K562 (cell line): ENCODE results near the gene TNIP1. TPM values are rescaled to one million over a fixed set of nuclear protein-coding genes. Genes with fewer than 3 reads are reported as not detected.

Experiments used
- CBX2 ChIP-seq: fragments of 200-600 bp; sonication (generic); IDR thresholded peaks from one replicate; pipeline ENCODE4 v1.6.1; 2012; ENCODE audit warnings: mild to moderate bottlenecking, low read length, inconsistent platforms; ENCODE audit not compliant: insufficient read depth, poor library complexity, severe bottlenecking
- CHD2 ChIP-seq: IDR thresholded peaks from 2 replicates; pipeline ENCODE4 v1.6.1; 2011; ENCODE audit warnings: low read depth, low read length
- DACH1 ChIP-seq: fragments of 450-650 bp; IDR thresholded peaks from 2 replicates; pipeline ENCODE4 v1.6.1; 2018; ENCODE audit not compliant: partially characterized antibody
- DPF2 ChIP-seq: fragments of 450-650 bp; IDR thresholded peaks from 2 replicates; pipeline ENCODE4 v1.6.1; 2016
- ELF1 ChIP-seq: fragments of 200-800 bp; sonication (Bioruptor generic); IDR thresholded peaks from 2 replicates; pipeline ENCODE4 v1.6.1; 2016; ENCODE audit warnings: missing genetic modification characterization, missing compliant biosample characterization
- HCFC1 ChIP-seq: IDR thresholded peaks from 2 replicates; pipeline ENCODE4 v1.6.1; 2012; ENCODE audit warnings: low read depth, low read length, improper control_type of control experiment
- HDAC3 ChIP-seq: fragments of 450-650 bp; IDR thresholded peaks from 2 replicates; pipeline ENCODE4 v1.6.1; 2018; ENCODE audit warnings: borderline replicate concordance, mild to moderate bottlenecking, moderate library complexity; ENCODE audit not compliant: partially characterized antibody
- MXI1 ChIP-seq: IDR thresholded peaks from 2 replicates; pipeline ENCODE4 v1.6.1; 2011; ENCODE audit warnings: low read depth, mild to moderate bottlenecking, improper control_type of control experiment, low read length
- SIN3A ChIP-seq, 2 experiments: fragments of 150-350 bp in 1 of 2; IDR thresholded peaks; 2 replicates each; pipeline ENCODE4 v1.6.1; 2011 to 2016; ENCODE audit warnings: borderline replicate concordance in 2 of 2, low read depth in 2 of 2, low read length in 2 of 2, mild to moderate bottlenecking in 2 of 2, moderate library complexity in 2 of 2; ENCODE audit not compliant: control insufficient read depth in 1 of 2
- SIX5 ChIP-seq, 2 experiments: IDR thresholded peaks; 2 replicates each; pipeline ENCODE4 v1.6.1; 2011; ENCODE audit warnings: low read length in 2 of 2, borderline replicate concordance in 1 of 2, low read depth in 1 of 2, mild to moderate bottlenecking in 1 of 2, moderate library complexity in 1 of 2; ENCODE audit not compliant: insufficient read depth in 1 of 2
- SMC3 ChIP-seq: conservative IDR thresholded peaks from 2 replicates; pipeline ENCODE4 v1.6.1; 2011; ENCODE audit warnings: low read depth, low read length, improper control_type of control experiment; ENCODE audit not compliant: insufficient read depth
- SUPT5H ChIP-seq: fragments of 450-650 bp; IDR thresholded peaks from 2 replicates; pipeline ENCODE4 v1.6.1; 2016
- TBP ChIP-seq: optimal IDR thresholded peaks from 2 replicates; pipeline ENCODE3; 2011; ENCODE audit warnings: low read depth, low read length, improper control_type of control experiment
- ZC3H8 ChIP-seq: fragments of 450-650 bp; IDR thresholded peaks from 2 replicates; pipeline ENCODE4 v1.6.1; 2017
- ZNF695 ChIP-seq: fragments of 450-650 bp; formaldehyde crosslinking; IDR thresholded peaks from 2 replicates; pipeline ENCODE4 v1.4.0; 2020; ENCODE audit warnings: mild to moderate bottlenecking, moderate library complexity
- polyA plus RNA-seq, 8 experiments: library from polyadenylated mRNA; depleted of rRNA in 4 of 8; stranded (reverse) in 5 of 8; unstranded in 3 of 8; fragments of >200 nt; fragmentation: Nextera tagmentation in 2 of 8; fragmentation: Illumina TruSeq in 1 of 8; extraction: Ambion mirVana in 2 of 8; extraction: Trizol in 1 of 8; gene quantifications; 2 replicates each; pipeline versions ENCODE4 v1.2.1 to v1.2.3, GENCODE V29; 2011 to 2014; ENCODE audit warnings: inconsistent platforms in 1 of 8, missing spikeins in 1 of 8
- total RNA-seq, 7 experiments: library from RNA; depleted of rRNA in 6 of 7; stranded (reverse); fragments of >200 nt in 6 of 7; fragmentation: Illumina TruSeq in 2 of 7; extraction: Trizol in 2 of 7; gene quantifications; 2 replicates each; pipeline versions ENCODE4 v1.2.1 to v1.2.3, GENCODE V29; 2011 to 2021; ENCODE audit warnings: low replicate concordance in 1 of 7
- TF ChIP-seq, protein P1 (sequence below), 2 experiments: fragments of 450-650 bp; IDR thresholded peaks; 2 replicates each; pipeline ENCODE4 v1.6.1; 2018; ENCODE audit warnings: mild to moderate bottlenecking in 2 of 2, low read depth in 1 of 2; ENCODE audit not compliant: partially characterized antibody in 2 of 2
- TF ChIP-seq, protein P2 (sequence below): fragments of 200-800 bp; sonication (Bioruptor generic); IDR thresholded peaks from 2 replicates; pipeline ENCODE4 v1.6.1; 2017; ENCODE audit warnings: missing genetic modification characterization, missing compliant biosample characterization
- TF ChIP-seq, protein P3 (sequence below), 3 experiments: fragments of 200-800 bp in 1 of 3; sonication (Bioruptor generic) in 1 of 3; sonication (generic) in 1 of 3; formaldehyde crosslinking in 1 of 3; IDR thresholded peaks; 2 replicates each; pipeline versions ENCODE4 v1.6.1 to v1.8.0; 2016 to 2022; ENCODE audit warnings: mild to moderate bottlenecking in 2 of 3, missing compliant biosample characterization in 2 of 3, missing genetic modification characterization in 2 of 3, missing genetic modification reagents in 1 of 3

The TNIP1 gene
- total and polyA plus RNA-seq, 9 of the 15 experiments (the other 6 are each of a cell fraction or from before 2014, with no cell fraction given) = 0.46 to 41.0 (median 24.6) TPM

DNA sequence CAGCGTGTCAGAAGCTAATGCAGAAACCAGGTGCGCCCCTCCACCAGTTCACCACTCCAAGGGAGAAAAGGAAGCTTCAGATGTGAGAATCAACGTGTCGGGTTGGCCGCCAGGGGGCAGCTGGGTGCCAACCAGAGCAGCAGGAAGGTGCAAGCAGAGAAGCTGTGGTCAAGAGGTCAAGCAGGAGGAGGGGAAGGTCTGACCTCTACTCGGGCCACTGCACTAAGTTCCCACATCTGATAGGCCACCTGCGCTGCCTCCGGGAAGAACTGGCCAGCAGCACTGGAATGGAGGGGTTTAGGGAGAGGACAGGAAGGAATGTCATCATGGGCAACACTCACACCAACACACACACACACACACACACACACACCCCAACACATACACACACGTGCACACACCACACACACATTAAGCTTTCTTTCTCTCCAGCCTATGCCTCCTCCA, 45.4 kb upstream of the TNIP1 start (continued):
- TF ChIP-seq, protein P1, sequence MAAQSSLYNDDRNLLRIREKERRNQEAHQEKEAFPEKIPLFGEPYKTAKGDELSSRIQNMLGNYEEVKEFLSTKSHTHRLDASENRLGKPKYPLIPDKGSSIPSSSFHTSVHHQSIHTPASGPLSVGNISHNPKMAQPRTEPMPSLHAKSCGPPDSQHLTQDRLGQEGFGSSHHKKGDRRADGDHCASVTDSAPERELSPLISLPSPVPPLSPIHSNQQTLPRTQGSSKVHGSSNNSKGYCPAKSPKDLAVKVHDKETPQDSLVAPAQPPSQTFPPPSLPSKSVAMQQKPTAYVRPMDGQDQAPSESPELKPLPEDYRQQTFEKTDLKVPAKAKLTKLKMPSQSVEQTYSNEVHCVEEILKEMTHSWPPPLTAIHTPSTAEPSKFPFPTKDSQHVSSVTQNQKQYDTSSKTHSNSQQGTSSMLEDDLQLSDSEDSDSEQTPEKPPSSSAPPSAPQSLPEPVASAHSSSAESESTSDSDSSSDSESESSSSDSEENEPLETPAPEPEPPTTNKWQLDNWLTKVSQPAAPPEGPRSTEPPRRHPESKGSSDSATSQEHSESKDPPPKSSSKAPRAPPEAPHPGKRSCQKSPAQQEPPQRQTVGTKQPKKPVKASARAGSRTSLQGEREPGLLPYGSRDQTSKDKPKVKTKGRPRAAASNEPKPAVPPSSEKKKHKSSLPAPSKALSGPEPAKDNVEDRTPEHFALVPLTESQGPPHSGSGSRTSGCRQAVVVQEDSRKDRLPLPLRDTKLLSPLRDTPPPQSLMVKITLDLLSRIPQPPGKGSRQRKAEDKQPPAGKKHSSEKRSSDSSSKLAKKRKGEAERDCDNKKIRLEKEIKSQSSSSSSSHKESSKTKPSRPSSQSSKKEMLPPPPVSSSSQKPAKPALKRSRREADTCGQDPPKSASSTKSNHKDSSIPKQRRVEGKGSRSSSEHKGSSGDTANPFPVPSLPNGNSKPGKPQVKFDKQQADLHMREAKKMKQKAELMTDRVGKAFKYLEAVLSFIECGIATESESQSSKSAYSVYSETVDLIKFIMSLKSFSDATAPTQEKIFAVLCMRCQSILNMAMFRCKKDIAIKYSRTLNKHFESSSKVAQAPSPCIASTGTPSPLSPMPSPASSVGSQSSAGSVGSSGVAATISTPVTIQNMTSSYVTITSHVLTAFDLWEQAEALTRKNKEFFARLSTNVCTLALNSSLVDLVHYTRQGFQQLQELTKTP (IDR thresholded peaks at IDR 0.05; ENCODE audit: low read depth in 1 of 2, partially characterized antibody in 2 of 2) = peak in 1 of 2 experiments; percentile 34
- no peak for TF ChIP-seq ELF1 (tag)
- no peak for TF ChIP-seq TBP
- TF ChIP-seq MXI1 = no peak
- TF ChIP-seq CBX2 = no peak
- no peak for TF ChIP-seq HCFC1
- no peak for TF ChIP-seq CHD2
- TF ChIP-seq DACH1 = no peak
- TF ChIP-seq ZC3H8 = no peak
- TF ChIP-seq, protein P2, sequence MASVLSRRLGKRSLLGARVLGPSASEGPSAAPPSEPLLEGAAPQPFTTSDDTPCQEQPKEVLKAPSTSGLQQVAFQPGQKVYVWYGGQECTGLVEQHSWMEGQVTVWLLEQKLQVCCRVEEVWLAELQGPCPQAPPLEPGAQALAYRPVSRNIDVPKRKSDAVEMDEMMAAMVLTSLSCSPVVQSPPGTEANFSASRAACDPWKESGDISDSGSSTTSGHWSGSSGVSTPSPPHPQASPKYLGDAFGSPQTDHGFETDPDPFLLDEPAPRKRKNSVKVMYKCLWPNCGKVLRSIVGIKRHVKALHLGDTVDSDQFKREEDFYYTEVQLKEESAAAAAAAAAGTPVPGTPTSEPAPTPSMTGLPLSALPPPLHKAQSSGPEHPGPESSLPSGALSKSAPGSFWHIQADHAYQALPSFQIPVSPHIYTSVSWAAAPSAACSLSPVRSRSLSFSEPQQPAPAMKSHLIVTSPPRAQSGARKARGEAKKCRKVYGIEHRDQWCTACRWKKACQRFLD = no peak
- TF ChIP-seq DPF2 = peak; percentile 75; the same call in 1 of the 2 replicates
- no peak for TF ChIP-seq SIX5 (IDR thresholded peaks at IDR 0.05; ENCODE audit: borderline replicate concordance in 1 of 2, insufficient read depth in 1 of 2, low read depth in 1 of 2, low read length in 2 of 2)
- no peak for TF ChIP-seq ZNF695
- TF ChIP-seq HDAC3 = no peak
- TF ChIP-seq, protein P3, sequence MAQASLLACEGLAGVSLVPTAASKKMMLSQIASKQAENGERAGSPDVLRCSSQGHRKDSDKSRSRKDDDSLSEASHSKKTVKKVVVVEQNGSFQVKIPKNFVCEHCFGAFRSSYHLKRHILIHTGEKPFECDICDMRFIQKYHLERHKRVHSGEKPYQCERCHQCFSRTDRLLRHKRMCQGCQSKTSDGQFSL (CRISPR knock-in tag; IDR thresholded peaks at IDR 0.05) = no peak
- TF ChIP-seq, protein P3 (tag; IDR thresholded peaks at IDR 0.05) = no peak
- TF ChIP-seq SMC3 = peak; percentile 100
- no peak for TF ChIP-seq SIN3A (IDR thresholded peaks at IDR 0.05; ENCODE audit: borderline replicate concordance in 2 of 2, control insufficient read depth in 1 of 2, low read depth in 2 of 2, low read length in 2 of 2)
- TF ChIP-seq SUPT5H = no peak
